ENCODE data around the gene KLK15. TPM values are rescaled to one million over a fixed set of nuclear protein-coding genes. Genes with fewer than 3 reads are reported as not detected.
"Not testable (repeated sequence)": the region's sequence is repeated elsewhere in the genome, so short reads cannot be mapped to it uniquely, and the experiment has no call there.

The KLK15 gene
- total RNA-seq, 2 experiments from 2014 or later, result not detected

DNA sequence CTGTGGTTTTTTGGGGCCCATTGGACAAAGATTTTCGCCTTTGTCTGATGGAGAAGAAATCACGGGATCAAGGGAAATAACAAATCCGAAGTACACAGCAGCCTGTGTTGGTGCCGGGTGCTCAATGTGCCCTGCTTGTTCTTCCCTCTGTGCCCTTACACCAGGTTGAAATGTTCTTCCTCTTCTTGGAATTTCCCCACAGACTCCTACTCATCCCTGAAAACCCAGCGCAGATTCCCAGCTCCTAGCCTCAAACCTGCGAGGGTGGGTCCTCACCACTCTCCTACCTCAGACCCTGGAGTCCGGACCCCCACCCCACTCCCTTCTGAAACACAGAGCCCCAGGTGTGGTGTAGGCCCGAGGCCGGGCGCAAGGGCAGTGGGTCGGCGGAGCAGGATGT is 48.0 kb downstream of the KLK15 start:
- intact Hi-C loops (cut with DNase I, micrococcal nuclease), result no loop called here
- no peak overlapping the region for H3K27ac Mint-ChIP-seq
- Histone ChIP-seq H3K4me3 (ENCODE audit: low read length) (no peak overlapping the region), H3K4me1 (ENCODE audit: insufficient read depth, low read length) (peaks cover 8% of the 10 kb centered on the region), H3K9me3 (ENCODE audit: control insufficient read depth in 1 of 2, insufficient read depth in 1 of 2, low read length in 2 of 2) (no peaks in the 10 kb centered on the region), H3K27me3 (ENCODE audit: control insufficient read depth in 1 of 2, insufficient read depth in 2 of 2, low read length in 2 of 2) (peaks cover 11 to 12% of the 10 kb centered on the region in 2 experiments), H3K36me3 (ENCODE audit: insufficient read depth, low read length) (no peaks in the 10 kb centered on the region), H3K27ac (ENCODE audit: low read depth in 1 of 2, low read length in 2 of 2) (no peak overlapping the region)
- no peak for DNase-seq
- POLR2A ChIA-PET, result no interaction called here
- H3K27me3 Mint-ChIP-seq, result peaks cover 27% of the 10 kb centered on the region
- H3K9me3 Mint-ChIP-seq, result no peaks in the 10 kb centered on the region
- CTCF ChIA-PET, result no interaction called here
- ATAC-seq (ENCODE audit: poor library complexity), result no peak
- no peak overlapping the region for H3K4me3 Mint-ChIP-seq
- H3K4me1 Mint-ChIP-seq (ENCODE audit: low read depth), result peaks cover 6% of the 10 kb centered on the region
- TF ChIP-seq, protein P1, sequence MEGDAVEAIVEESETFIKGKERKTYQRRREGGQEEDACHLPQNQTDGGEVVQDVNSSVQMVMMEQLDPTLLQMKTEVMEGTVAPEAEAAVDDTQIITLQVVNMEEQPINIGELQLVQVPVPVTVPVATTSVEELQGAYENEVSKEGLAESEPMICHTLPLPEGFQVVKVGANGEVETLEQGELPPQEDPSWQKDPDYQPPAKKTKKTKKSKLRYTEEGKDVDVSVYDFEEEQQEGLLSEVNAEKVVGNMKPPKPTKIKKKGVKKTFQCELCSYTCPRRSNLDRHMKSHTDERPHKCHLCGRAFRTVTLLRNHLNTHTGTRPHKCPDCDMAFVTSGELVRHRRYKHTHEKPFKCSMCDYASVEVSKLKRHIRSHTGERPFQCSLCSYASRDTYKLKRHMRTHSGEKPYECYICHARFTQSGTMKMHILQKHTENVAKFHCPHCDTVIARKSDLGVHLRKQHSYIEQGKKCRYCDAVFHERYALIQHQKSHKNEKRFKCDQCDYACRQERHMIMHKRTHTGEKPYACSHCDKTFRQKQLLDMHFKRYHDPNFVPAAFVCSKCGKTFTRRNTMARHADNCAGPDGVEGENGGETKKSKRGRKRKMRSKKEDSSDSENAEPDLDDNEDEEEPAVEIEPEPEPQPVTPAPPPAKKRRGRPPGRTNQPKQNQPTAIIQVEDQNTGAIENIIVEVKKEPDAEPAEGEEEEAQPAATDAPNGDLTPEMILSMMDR (IDR thresholded peaks at IDR 0.05), result no peak
- no peaks in the 10 kb centered on the region for H3K36me3 Mint-ChIP-seq (ENCODE audit: low read depth)

DNA sequence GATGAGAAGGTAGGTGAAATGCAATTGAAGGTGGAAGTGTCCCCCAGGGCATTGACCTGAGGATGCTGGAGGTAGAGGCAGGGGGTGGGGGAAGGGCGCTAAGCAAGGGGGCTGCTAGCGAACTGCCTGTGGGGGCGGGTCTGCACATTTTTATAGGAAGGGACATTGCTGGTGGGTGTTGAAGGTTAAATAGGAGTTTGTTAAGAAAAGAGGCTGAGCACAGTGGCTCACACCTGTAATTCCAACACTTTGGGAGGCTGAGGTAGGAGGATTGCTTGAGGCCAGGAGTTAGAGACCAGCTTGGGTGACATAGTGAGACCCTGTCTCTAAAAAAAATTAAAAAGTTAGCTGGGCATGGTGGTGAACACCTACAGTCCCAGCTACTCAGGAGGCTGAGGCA is 48.7 kb downstream of the KLK15 start:
- H3K4me1 Mint-ChIP-seq (ENCODE audit: low read depth), result peaks cover 6% of the 10 kb centered on the region
- TF ChIP-seq, protein P1 (IDR thresholded peaks at IDR 0.05), result no peak
- no peak overlapping the region for H3K4me3 Mint-ChIP-seq
- POLR2A ChIA-PET, result interaction anchor here (1.1 to 1.2 kb wide), 2 partner anchors 20 to 427 kb away, joined by 3 to 6 read pairs; no protein-coding TSS in a partner anchor
- no peak for DNase-seq
- Histone ChIP-seq H3K4me1 (ENCODE audit: insufficient read depth, low read length) (peaks cover 8% of the 10 kb centered on the region), H3K36me3 (ENCODE audit: insufficient read depth, low read length) (no peaks in the 10 kb centered on the region), H3K27me3 (ENCODE audit: control insufficient read depth in 1 of 2, insufficient read depth in 2 of 2, low read length in 2 of 2) (peaks cover 12 to 17% of the 10 kb centered on the region in 2 experiments), H3K4me3 (ENCODE audit: low read length) (no peak overlapping the region), H3K27ac (ENCODE audit: low read depth in 1 of 2, low read length in 2 of 2) (no peak overlapping the region), H3K9me3 (ENCODE audit: control insufficient read depth in 1 of 2, insufficient read depth in 1 of 2, low read length in 2 of 2) (no peaks in the 10 kb centered on the region)
- no peaks in the 10 kb centered on the region for H3K9me3 Mint-ChIP-seq
- no peak overlapping the region for H3K27ac Mint-ChIP-seq
- intact Hi-C loops (cut with DNase I, micrococcal nuclease), result loop anchor here (5.0 kb wide), 3 partner anchors 57 to 532 kb away; no protein-coding TSS in a partner anchor
- H3K27me3 Mint-ChIP-seq, result peaks cover 33% of the 10 kb centered on the region
- CTCF ChIA-PET, result no interaction called here
- H3K36me3 Mint-ChIP-seq (ENCODE audit: low read depth), result no peaks in the 10 kb centered on the region
- ATAC-seq (ENCODE audit: poor library complexity), result no peak

DNA sequence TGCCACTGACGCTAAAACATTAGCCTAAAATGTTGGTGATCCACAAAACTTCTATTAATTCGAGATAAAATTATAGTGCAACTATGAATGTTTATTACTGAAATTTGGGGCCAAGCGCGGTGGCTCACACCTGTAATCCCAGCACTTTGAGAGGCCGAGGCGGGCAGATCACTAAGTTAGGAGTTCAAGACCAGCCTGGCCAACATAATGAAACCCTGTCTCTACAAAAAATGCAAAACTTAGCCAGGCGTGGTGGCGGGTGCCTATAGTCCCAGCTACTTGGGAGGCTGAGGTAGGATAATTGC is 49.6 kb downstream of the KLK15 start:
- peaks cover 18 to 26% of the 10 kb centered on the region in 2 experiments for H3K27me3 ChIP-seq (ENCODE audit: control insufficient read depth in 1 of 2, insufficient read depth in 2 of 2, low read length in 2 of 2)
- H3K27ac ChIP-seq (ENCODE audit: low read depth in 1 of 2, low read length in 2 of 2); H3K4me3 Mint-ChIP-seq; H3K36me3 ChIP-seq (ENCODE audit: insufficient read depth, low read length); H3K4me3 ChIP-seq (ENCODE audit: low read length); DNase-seq; H3K36me3 Mint-ChIP-seq (ENCODE audit: low read depth); H3K27ac Mint-ChIP-seq; ATAC-seq (ENCODE audit: poor library complexity); H3K9me3 Mint-ChIP-seq; H3K4me1 Mint-ChIP-seq (ENCODE audit: low read depth); H3K4me1 ChIP-seq (ENCODE audit: insufficient read depth, low read length); H3K9me3 ChIP-seq (ENCODE audit: control insufficient read depth in 1 of 2, insufficient read depth in 1 of 2, low read length in 2 of 2): not testable (repeated sequence)
- intact Hi-C loops (cut with DNase I, micrococcal nuclease), result loop anchor here (1.0 to 5.0 kb wide), 8 partner anchors 56 to 531 kb away; no protein-coding TSS in a partner anchor
- peaks cover 42% of the 10 kb centered on the region for H3K27me3 Mint-ChIP-seq
- CTCF ChIA-PET, result interaction anchor here (0.7 to 0.9 kb wide), 5 partner anchors 11 to 426 kb away, joined by 3 to 4 read pairs (median 3); no protein-coding TSS in a partner anchor
- POLR2A ChIA-PET, result interaction anchor here (1.1 to 1.2 kb wide), 2 partner anchors 20 to 426 kb away, joined by 3 to 6 read pairs; no protein-coding TSS in a partner anchor
